K562 (cell line): ENCODE data around the gene EZH1. TPM values are rescaled to one million over a fixed set of nuclear protein-coding genes. Genes with fewer than 3 reads are reported as not detected.

Experiments used
- BRCA1 ChIP-seq, 2 experiments: fragments of 450-650 bp in 1 of 2; sonication (generic) in 1 of 2; formaldehyde crosslinking in 1 of 2; IDR thresholded peaks; 2 replicates each; pipeline versions ENCODE4 v1.5.0 to v1.6.1; 2017 to 2020; ENCODE audit warnings: mild to moderate bottlenecking in 1 of 2, missing genetic modification reagents in 1 of 2
- C11orf30 ChIP-seq: fragments of 450-650 bp; IDR thresholded peaks from 2 replicates; pipeline ENCODE4 v1.6.1; 2016; ENCODE audit warnings: low read depth, mild to moderate bottlenecking
- COPS2 ChIP-seq: fragments of 450-650 bp; conservative IDR thresholded peaks from 2 replicates; pipeline ENCODE4 v1.6.1; 2016; ENCODE audit warnings: mild to moderate bottlenecking, moderate library complexity
- DPF2 ChIP-seq: fragments of 450-650 bp; IDR thresholded peaks from 2 replicates; pipeline ENCODE4 v1.6.1; 2016
- E2F3 ChIP-seq: fragments of 250-450 bp; sonication (Bioruptor Pico); IDR thresholded peaks from 2 replicates; pipeline ENCODE4 v1.4.0; 2020; ENCODE audit warnings: mild to moderate bottlenecking
- EP300 ChIP-seq: IDR thresholded peaks from 2 replicates; pipeline ENCODE4 v1.6.1; 2012; ENCODE audit warnings: low read length, improper control_type of control experiment
- ERF ChIP-seq: fragments of 450-650 bp; formaldehyde crosslinking; IDR thresholded peaks from 2 replicates; pipeline ENCODE4 v1.4.0; 2020; ENCODE audit warnings: mild to moderate bottlenecking, mixed read lengths
- KAT2B ChIP-seq: IDR thresholded peaks from one replicate; pipeline ENCODE4 v1.6.1; 2012; ENCODE audit warnings: low read depth, mild to moderate bottlenecking, control low read depth, inconsistent platforms, low read length, moderate library complexity
- L3MBTL2 ChIP-seq: fragments of 450-650 bp; IDR thresholded peaks from 2 replicates; pipeline ENCODE4 v1.6.1; 2016; ENCODE audit warnings: mild to moderate bottlenecking, moderate library complexity
- MEF2A ChIP-seq: IDR thresholded peaks from 2 replicates; pipeline ENCODE4 v1.6.1; 2011; ENCODE audit warnings: low read depth, mild to moderate bottlenecking, low read length, moderate library complexity; ENCODE audit not compliant: control insufficient read depth
- NCOA1 ChIP-seq: fragments of 450-650 bp; IDR thresholded peaks from 2 replicates; pipeline ENCODE4 v1.6.1; 2016; ENCODE audit warnings: low read depth
- NCOA4 ChIP-seq: fragments of 450-650 bp; IDR thresholded peaks from 2 replicates; pipeline ENCODE4 v1.6.1; 2018; ENCODE audit warnings: mild to moderate bottlenecking; ENCODE audit not compliant: partially characterized antibody
- POLR2B ChIP-seq: fragments of 450-650 bp; IDR thresholded peaks from 2 replicates; pipeline ENCODE4 v1.6.1; 2018; ENCODE audit warnings: low read depth; ENCODE audit not compliant: partially characterized antibody
- RBM15 ChIP-seq: fragments of 200-400 bp; formaldehyde crosslinking; IDR thresholded peaks from 2 replicates; pipeline ENCODE4 v1.6.1; 2018; ENCODE audit warnings: mild to moderate bottlenecking, low read length, moderate library complexity; ENCODE audit not compliant: insufficient read depth
- SRF ChIP-seq, 2 experiments: fragments of 250-450, 450-650 bp in 1 of 2; sonication (Bioruptor Pico) in 1 of 2; sonication (generic) in 1 of 2; formaldehyde crosslinking; IDR thresholded peaks; 2 replicates each; pipeline versions ENCODE4 v1.5.0 to v1.5.1; 2020 to 2022; ENCODE audit warnings: mild to moderate bottlenecking in 1 of 2, missing genetic modification reagents in 1 of 2
- SRSF1 ChIP-seq: fragments of 200-400 bp; formaldehyde crosslinking; IDR thresholded peaks from 2 replicates; pipeline ENCODE4 v1.6.1; 2017; ENCODE audit warnings: mild to moderate bottlenecking, low read depth, low read length, moderate library complexity
- TCF7L2 ChIP-seq: fragments of 150-350 bp; IDR thresholded peaks from 2 replicates; pipeline ENCODE4 v1.6.1; 2016; ENCODE audit warnings: low read depth, mild to moderate bottlenecking, low read length, moderate library complexity
- TGIF2 ChIP-seq: sonication (generic); formaldehyde crosslinking; IDR thresholded peaks from 2 replicates; pipeline ENCODE4 v1.8.1; 2022; ENCODE audit warnings: mild to moderate bottlenecking, missing genetic modification reagents, moderate library complexity
- TOE1 ChIP-seq, 2 experiments: fragments of 450-650 bp in 1 of 2; sonication (generic) in 1 of 2; formaldehyde crosslinking in 1 of 2; IDR thresholded peaks; 2 replicates each; pipeline versions ENCODE4 v1.7.1 to v1.8.0; 2016 to 2022; ENCODE audit warnings: borderline replicate concordance in 2 of 2, mild to moderate bottlenecking in 2 of 2, antibody characterized with exemption in 1 of 2, inconsistent platforms in 1 of 2, low read depth in 1 of 2, missing genetic modification reagents in 1 of 2, moderate library complexity in 1 of 2
- XRCC5 ChIP-seq: fragments of 200-400 bp; formaldehyde crosslinking; IDR thresholded peaks from 2 replicates; pipeline ENCODE4 v1.6.1; 2017; ENCODE audit warnings: low read depth, mild to moderate bottlenecking, low read length
- ZBTB17 ChIP-seq: fragments of 450-650 bp; formaldehyde crosslinking; IDR thresholded peaks from 2 replicates; pipeline ENCODE4 v1.4.0; 2020; ENCODE audit warnings: mild to moderate bottlenecking
- ZFP1 ChIP-seq: fragments of 450-650 bp; formaldehyde crosslinking; IDR thresholded peaks from 2 replicates; pipeline ENCODE4 v1.4.0; 2020; ENCODE audit warnings: mild to moderate bottlenecking, mixed read lengths
- ZFPM2 ChIP-seq: fragments of 250-450 bp; sonication (Bioruptor Pico); IDR thresholded peaks from 2 replicates; pipeline ENCODE4 v1.5.1; 2022; ENCODE audit warnings: mild to moderate bottlenecking
- ZNF197 ChIP-seq: fragments of 200-800 bp; sonication (Bioruptor generic); IDR thresholded peaks from 2 replicates; pipeline ENCODE4 v1.6.1; 2016; ENCODE audit warnings: low read depth, missing genetic modification characterization, missing compliant biosample characterization
- ZNF785 ChIP-seq: fragments of 250-450 bp; sonication (Bioruptor Pico); IDR thresholded peaks from 2 replicates; pipeline ENCODE4 v1.4.0; 2020; ENCODE audit warnings: mild to moderate bottlenecking
- polyA plus RNA-seq, 8 experiments: library from polyadenylated mRNA; depleted of rRNA in 4 of 8; stranded (reverse) in 5 of 8; unstranded in 3 of 8; fragments of >200 nt; fragmentation: Nextera tagmentation in 2 of 8; fragmentation: Illumina TruSeq in 1 of 8; extraction: Ambion mirVana in 2 of 8; extraction: Trizol in 1 of 8; gene quantifications; 2 replicates each; pipeline versions ENCODE4 v1.2.1 to v1.2.3, GENCODE V29; 2011 to 2014; ENCODE audit warnings: inconsistent platforms in 1 of 8, missing spikeins in 1 of 8
- total RNA-seq, 7 experiments: library from RNA; depleted of rRNA in 6 of 7; stranded (reverse); fragments of >200 nt in 6 of 7; fragmentation: Illumina TruSeq in 2 of 7; extraction: Trizol in 2 of 7; gene quantifications; 2 replicates each; pipeline versions ENCODE4 v1.2.1 to v1.2.3, GENCODE V29; 2011 to 2021; ENCODE audit warnings: low replicate concordance in 1 of 7
- TF ChIP-seq, protein P1 (sequence below): sonication (generic); formaldehyde crosslinking; IDR thresholded peaks from 2 replicates; pipeline ENCODE4 v1.8.0; 2022; ENCODE audit warnings: mild to moderate bottlenecking, missing genetic modification reagents
- TF ChIP-seq, protein P2 (sequence below): sonication (generic); formaldehyde crosslinking; IDR thresholded peaks from 2 replicates; pipeline ENCODE4 v1.8.1; 2023; ENCODE audit warnings: mild to moderate bottlenecking, missing genetic modification reagents

The EZH1 gene
- total and polyA plus RNA-seq, 9 of the 15 experiments (the other 6 are each of a cell fraction or from before 2014, with no cell fraction given): 8.6 to 40.8 (median 22.9) TPM

DNA sequence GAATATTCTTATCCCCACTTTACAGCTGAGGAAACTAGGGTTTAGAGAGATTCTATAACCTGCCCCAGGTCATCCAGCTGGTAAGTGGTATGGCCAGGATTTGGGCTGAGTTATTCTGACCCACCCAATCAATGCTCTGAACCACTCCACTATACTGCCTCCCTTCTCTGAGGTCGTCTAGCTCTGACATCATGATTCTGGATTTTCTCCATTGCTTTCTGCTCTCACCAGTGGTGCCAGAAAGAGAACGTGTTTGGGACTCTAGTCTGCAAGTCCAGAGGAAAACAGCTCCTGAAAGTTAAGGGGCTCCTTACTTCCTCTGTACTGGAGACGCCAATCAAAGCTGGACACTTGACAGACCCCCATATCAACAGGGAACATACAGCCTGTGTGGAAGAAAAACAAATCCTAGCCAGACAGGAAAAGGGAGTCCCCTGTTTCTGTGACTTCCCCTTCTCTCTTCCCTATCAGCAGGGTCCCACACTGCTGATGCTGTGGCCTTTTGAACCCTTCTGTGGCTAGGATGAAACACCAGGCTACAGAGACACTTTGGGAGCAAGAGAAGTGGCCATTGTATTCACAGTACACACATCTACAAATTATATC lies 6.0 kb upstream of the EZH1 start (continued):
- TF ChIP-seq POLR2B (no peak), ZBTB17 (CRISPR knock-in tag) (no peak), XRCC5 (no peak), EP300 (peak; percentile 88; the same call in 1 of the 2 replicates), MEF2A (no peak; the same call in 1 of the 2 replicates), SRF (CRISPR knock-in tag; IDR thresholded peaks at IDR 0.05) (no peak), C11orf30 (no peak), ZNF785 (CRISPR knock-in tag) (no peak), NCOA4 (no peak), E2F3 (CRISPR knock-in tag) (no peak), RBM15 (no peak), BRCA1 (IDR thresholded peaks at IDR 0.05) (no peak), BRCA1 (CRISPR knock-in tag; IDR thresholded peaks at IDR 0.05) (no peak), ERF (CRISPR knock-in tag) (no peak), KAT2B (no peak), TOE1 (IDR thresholded peaks at IDR 0.05; ENCODE audit: borderline replicate concordance) (no peak), TOE1 (CRISPR knock-in tag; IDR thresholded peaks at IDR 0.05; ENCODE audit: borderline replicate concordance, low read depth) (no peak), TGIF2 (CRISPR knock-in tag) (no peak), ZFP1 (CRISPR knock-in tag) (no peak), COPS2 (no peak), ZNF197 (CRISPR knock-in tag) (no peak), SRSF1 (no peak), L3MBTL2 (peak; percentile 18; the same call in 1 of the 2 replicates), DPF2 (peak; percentile 86), TCF7L2 (no peak), NCOA1 (peak; percentile 62; the same call in 1 of the 2 replicates), ZFPM2 (CRISPR knock-in tag) (no peak)
- TF ChIP-seq, protein P1, sequence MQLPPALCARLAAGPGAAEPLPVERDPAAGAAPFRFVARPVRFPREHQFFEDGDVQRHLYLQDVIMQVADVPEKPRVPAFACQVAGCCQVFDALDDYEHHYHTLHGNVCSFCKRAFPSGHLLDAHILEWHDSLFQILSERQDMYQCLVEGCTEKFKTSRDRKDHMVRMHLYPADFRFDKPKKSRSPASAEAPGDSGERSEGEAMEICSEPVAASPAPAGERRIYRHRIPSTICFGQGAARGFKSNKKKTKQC (CRISPR knock-in tag): no peak
- TF ChIP-seq, protein P2, sequence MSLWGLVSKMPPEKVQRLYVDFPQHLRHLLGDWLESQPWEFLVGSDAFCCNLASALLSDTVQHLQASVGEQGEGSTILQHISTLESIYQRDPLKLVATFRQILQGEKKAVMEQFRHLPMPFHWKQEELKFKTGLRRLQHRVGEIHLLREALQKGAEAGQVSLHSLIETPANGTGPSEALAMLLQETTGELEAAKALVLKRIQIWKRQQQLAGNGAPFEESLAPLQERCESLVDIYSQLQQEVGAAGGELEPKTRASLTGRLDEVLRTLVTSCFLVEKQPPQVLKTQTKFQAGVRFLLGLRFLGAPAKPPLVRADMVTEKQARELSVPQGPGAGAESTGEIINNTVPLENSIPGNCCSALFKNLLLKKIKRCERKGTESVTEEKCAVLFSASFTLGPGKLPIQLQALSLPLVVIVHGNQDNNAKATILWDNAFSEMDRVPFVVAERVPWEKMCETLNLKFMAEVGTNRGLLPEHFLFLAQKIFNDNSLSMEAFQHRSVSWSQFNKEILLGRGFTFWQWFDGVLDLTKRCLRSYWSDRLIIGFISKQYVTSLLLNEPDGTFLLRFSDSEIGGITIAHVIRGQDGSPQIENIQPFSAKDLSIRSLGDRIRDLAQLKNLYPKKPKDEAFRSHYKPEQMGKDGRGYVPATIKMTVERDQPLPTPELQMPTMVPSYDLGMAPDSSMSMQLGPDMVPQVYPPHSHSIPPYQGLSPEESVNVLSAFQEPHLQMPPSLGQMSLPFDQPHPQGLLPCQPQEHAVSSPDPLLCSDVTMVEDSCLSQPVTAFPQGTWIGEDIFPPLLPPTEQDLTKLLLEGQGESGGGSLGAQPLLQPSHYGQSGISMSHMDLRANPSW: no peak
